PC-3 (cell line): ENCODE data around the gene MS4A13.
"Not testable (repeated sequence)": the region's sequence is repeated elsewhere in the genome, so short reads cannot be mapped to it uniquely, and the experiment has no call there.

ENCODE experiments used
- EZH2 ChIP-seq: fragments of 300-600 bp; sonication (generic); IDR thresholded peaks from one replicate; pipeline ENCODE4 v1.6.1; 2017; ENCODE audit warnings: antibody characterized with exemption, mild to moderate bottlenecking, low read length; ENCODE audit not compliant: unreplicated experiment
- EZH2phosphoT487 ChIP-seq: fragments of 300-600 bp; sonication (generic); IDR thresholded peaks from 2 replicates; pipeline ENCODE4 v1.6.1; 2018; ENCODE audit warnings: mild to moderate bottlenecking, antibody characterized with exemption, low read length, borderline replicate concordance
- TF ChIP-seq, protein P1 (sequence below): fragments of 300-600 bp; sonication (generic); conservative IDR thresholded peaks from 2 replicates; pipeline ENCODE4 v1.5.1; 2017; ENCODE audit warnings: antibody characterized with exemption, low read depth, mild to moderate bottlenecking, low read length

- TF ChIP-seq, protein P1, sequence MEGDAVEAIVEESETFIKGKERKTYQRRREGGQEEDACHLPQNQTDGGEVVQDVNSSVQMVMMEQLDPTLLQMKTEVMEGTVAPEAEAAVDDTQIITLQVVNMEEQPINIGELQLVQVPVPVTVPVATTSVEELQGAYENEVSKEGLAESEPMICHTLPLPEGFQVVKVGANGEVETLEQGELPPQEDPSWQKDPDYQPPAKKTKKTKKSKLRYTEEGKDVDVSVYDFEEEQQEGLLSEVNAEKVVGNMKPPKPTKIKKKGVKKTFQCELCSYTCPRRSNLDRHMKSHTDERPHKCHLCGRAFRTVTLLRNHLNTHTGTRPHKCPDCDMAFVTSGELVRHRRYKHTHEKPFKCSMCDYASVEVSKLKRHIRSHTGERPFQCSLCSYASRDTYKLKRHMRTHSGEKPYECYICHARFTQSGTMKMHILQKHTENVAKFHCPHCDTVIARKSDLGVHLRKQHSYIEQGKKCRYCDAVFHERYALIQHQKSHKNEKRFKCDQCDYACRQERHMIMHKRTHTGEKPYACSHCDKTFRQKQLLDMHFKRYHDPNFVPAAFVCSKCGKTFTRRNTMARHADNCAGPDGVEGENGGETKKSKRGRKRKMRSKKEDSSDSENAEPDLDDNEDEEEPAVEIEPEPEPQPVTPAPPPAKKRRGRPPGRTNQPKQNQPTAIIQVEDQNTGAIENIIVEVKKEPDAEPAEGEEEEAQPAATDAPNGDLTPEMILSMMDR = not testable (repeated sequence)
- TF ChIP-seq EZH2phosphoT487, EZH2: not testable (repeated sequence)
Measured at GRCh38 chr11:60538627-60539026, 23.4 kb downstream of the MS4A13 start.
